Mesenchymal stem cell (in vitro differentiated cells and primary cell): ENCODE measurements around the gene UTP14A.

Experiments
- DNase-seq: peaks from one replicate; pipeline ENCODE4 v3.0.0-alpha.2; 2013
- H2AFZ ChIP-seq: one replicate; pipeline ENCODE4 v1.6.1; 2013; ENCODE audit warnings: low read depth, mild to moderate bottlenecking, control low read depth, inconsistent platforms, low read length, moderate library complexity
- H2AK5ac ChIP-seq: 2 replicates; pipeline ENCODE4 v1.6.1; 2013; ENCODE audit warnings: low read length, moderate library complexity, mild to moderate bottlenecking, inconsistent platforms; ENCODE audit not compliant: severe bottlenecking
- H2BK120ac ChIP-seq: one replicate; pipeline ENCODE4 v1.6.1; 2013; ENCODE audit warnings: low read depth, mild to moderate bottlenecking, inconsistent platforms, low read length, moderate library complexity
- H2BK12ac ChIP-seq, 2 experiments: one replicate each; pipeline ENCODE4 v1.6.1; 2013; ENCODE audit warnings: inconsistent platforms in 2 of 2, low read length in 2 of 2, mild to moderate bottlenecking in 2 of 2, moderate library complexity in 2 of 2, control low read depth in 1 of 2
- H2BK15ac ChIP-seq: one replicate; pipeline ENCODE4 v1.6.1; 2013; ENCODE audit warnings: mild to moderate bottlenecking, low read depth, inconsistent platforms; ENCODE audit not compliant: poor library complexity, severe bottlenecking
- H2BK5ac ChIP-seq: 2 replicates; pipeline ENCODE4 v1.6.1; 2013; ENCODE audit warnings: low read depth, mild to moderate bottlenecking, low read length, control low read depth, inconsistent platforms; ENCODE audit not compliant: poor library complexity, severe bottlenecking
- H3K14ac ChIP-seq, 2 experiments: one replicate each; pipeline ENCODE4 v1.6.1; 2013; ENCODE audit warnings: inconsistent platforms in 2 of 2, low read length in 2 of 2, control low read depth in 1 of 2, mild to moderate bottlenecking in 1 of 2, moderate library complexity in 1 of 2
- H3K18ac ChIP-seq, 2 experiments: one replicate each; pipeline ENCODE4 v1.6.1; 2013; ENCODE audit warnings: inconsistent platforms in 2 of 2, low read length in 2 of 2, control low read depth in 1 of 2, low read depth in 1 of 2, mild to moderate bottlenecking in 1 of 2
- H3K23ac ChIP-seq, 2 experiments: one replicate each; pipeline ENCODE4 v1.6.1; 2013; ENCODE audit warnings: inconsistent platforms in 2 of 2, low read length in 2 of 2, mild to moderate bottlenecking in 2 of 2, moderate library complexity in 2 of 2, control low read depth in 1 of 2
- H3K27ac ChIP-seq: 2 replicates; pipeline ENCODE4 v1.5.1; 2013; ENCODE audit warnings: mild to moderate bottlenecking, moderate library complexity, low read length, control low read depth, inconsistent platforms; ENCODE audit not compliant: poor library complexity, severe bottlenecking
- H3K27me3 ChIP-seq, 2 experiments: 2 replicates each; pipeline versions ENCODE4 v1.6.1 to v1.7.0; 2013; ENCODE audit warnings: low read length in 2 of 2, mild to moderate bottlenecking in 2 of 2, moderate library complexity in 2 of 2, control low read depth in 1 of 2, inconsistent platforms in 1 of 2; ENCODE audit not compliant: control insufficient read depth in 1 of 2, insufficient read depth in 1 of 2
- H3K36me3 ChIP-seq, 2 experiments: 2 replicates each; pipeline versions ENCODE4 v1.6.1 to v1.7.0; 2013; ENCODE audit warnings: low read length in 2 of 2, control low read depth in 1 of 2, inconsistent platforms in 1 of 2, low read depth in 1 of 2, mild to moderate bottlenecking in 1 of 2; ENCODE audit not compliant: insufficient read depth in 2 of 2, control insufficient read depth in 1 of 2
- H3K4ac ChIP-seq, 2 experiments: one replicate each; pipeline ENCODE4 v1.6.1; 2013; ENCODE audit warnings: inconsistent platforms in 2 of 2, low read length in 2 of 2, mild to moderate bottlenecking in 2 of 2, moderate library complexity in 2 of 2, control low read depth in 1 of 2, low read depth in 1 of 2
- H3K4me1 ChIP-seq: 2 replicates; pipeline ENCODE4 v1.6.1; 2013; ENCODE audit warnings: low read depth, low read length, control low read depth; ENCODE audit not compliant: control insufficient read depth, insufficient read depth
- H3K4me2 ChIP-seq: 2 replicates; pipeline ENCODE4 v1.6.1; 2013; ENCODE audit warnings: low read length, mild to moderate bottlenecking, inconsistent platforms; ENCODE audit not compliant: poor library complexity, severe bottlenecking
- H3K4me3 ChIP-seq, 2 experiments: 2 replicates each; pipeline versions ENCODE4 v1.5.1 to v1.7.0; 2013; ENCODE audit warnings: low read length in 2 of 2, mild to moderate bottlenecking in 2 of 2, control low read depth in 1 of 2, low read depth in 1 of 2; ENCODE audit not compliant: insufficient read depth in 1 of 2
- H3K79me1 ChIP-seq: replicated peaks from 2 replicates; pipeline ENCODE4 v1.6.1; 2013; ENCODE audit warnings: mild to moderate bottlenecking, control low read depth, low read length, inconsistent platforms; ENCODE audit not compliant: poor library complexity, severe bottlenecking
- H3K9ac ChIP-seq: 2 replicates; pipeline ENCODE4 v1.7.0; 2013; ENCODE audit warnings: mild to moderate bottlenecking, low read length, moderate library complexity
- H3K9me3 ChIP-seq: 2 replicates; pipeline ENCODE4 v1.7.0; 2013; ENCODE audit warnings: mild to moderate bottlenecking, low read length; ENCODE audit not compliant: control insufficient read depth
- H4K8ac ChIP-seq: one replicate; pipeline ENCODE4 v1.6.1; 2013; ENCODE audit warnings: inconsistent platforms, mild to moderate bottlenecking, low read length, moderate library complexity
- H4K91ac ChIP-seq: one replicate; pipeline ENCODE4 v1.6.1; 2013; ENCODE audit warnings: mild to moderate bottlenecking, low read length, inconsistent platforms
- WGBS: methylation state at CpG from one replicate; pipeline ENCODE4 v1.1.7; 2013; ENCODE audit warnings: mixed read lengths; 5-methylcytosine and 5-hydroxymethylcytosine counted together

Gene UTP14A

DNA sequence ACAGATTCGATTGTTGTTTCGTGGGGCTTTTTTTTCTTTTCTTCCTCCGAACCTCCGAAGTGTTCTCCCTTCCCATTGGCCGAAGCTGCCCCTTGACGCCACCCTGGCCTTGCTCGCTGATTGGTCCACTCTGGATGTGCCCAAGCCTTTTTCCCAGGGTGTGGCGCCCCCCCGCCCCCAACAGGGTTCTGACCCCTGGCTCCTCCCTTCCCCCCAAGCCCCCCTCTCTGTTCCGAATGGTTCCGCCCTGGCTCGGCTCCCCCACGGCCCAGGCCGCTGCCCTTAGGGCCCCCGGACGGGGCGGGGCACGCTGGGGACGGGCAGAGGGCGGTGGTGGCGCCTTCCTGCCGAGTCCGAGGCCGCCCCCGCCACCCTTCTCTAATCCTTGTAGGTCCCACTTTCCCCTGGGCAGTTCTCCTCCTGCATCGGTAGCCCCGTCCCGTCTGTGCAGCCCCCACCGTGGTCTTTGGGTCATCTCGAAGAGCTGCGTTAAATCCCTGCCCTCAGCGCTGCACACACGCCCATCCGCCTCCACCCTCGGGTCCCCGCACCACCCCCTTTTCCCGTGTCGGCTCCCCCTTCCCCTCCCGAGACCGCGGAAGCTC, 25.5 kb downstream of the UTP14A start:
- whole genome bisulfite sequencing: 1% methylated on average over 27 of the region's 41 CpGs

DNA sequence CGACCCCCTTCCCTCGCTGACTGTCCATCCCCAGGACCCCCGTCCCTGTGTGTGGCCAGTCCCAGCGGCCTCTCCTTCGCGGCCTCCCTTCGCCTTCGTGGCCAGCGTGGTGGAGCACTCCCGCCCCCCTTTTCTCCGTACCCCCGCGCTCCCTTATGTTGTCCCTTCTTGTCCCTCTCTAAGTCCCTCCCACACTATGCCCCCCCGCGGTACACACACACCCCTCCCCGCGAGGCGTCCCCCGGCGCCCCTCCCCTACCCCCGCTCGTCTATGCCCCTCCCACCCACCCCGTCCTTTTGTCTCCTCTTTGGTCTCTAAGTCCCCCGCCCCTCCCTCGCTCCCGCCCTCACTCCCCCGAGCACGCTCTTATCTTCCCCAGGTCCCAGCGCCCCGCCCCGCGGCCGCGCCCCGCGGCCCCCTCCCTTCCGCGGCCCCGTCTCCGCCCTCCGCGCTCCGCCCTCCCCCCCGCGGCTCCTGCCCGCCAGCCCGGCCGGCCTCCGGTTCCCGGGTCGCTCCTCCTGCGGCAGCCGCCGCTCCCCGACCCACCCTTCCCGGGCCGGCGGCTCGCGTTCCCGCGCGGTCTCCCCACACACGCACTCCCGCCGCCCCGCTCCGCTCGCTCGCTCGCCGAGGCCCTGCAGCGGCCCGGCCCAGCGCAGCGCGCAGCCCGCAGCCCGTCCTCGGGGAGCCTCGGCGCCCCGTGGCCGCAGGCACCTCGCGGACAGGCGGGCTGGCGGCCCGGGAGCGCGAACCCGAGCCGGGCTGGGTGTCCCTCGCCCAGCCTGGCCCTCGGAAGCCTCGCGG, 26.3 kb downstream of the UTP14A start:
- WGBS: 0% methylated on average over 3 of the region's 97 CpGs
- peak; percentile 84 for DNase-seq
- Histone ChIP-seq H2BK15ac (peak overlapping the region; percentile 52), H4K91ac (peak overlapping the region; percentile 97), H3K4me3 (peak overlapping the region; percentile 69 to 76), H3K27ac (peak overlapping the region; percentile 81), H2AFZ (no peak overlapping the region), H2BK5ac (no peak overlapping the region), H3K27me3 (peaks cover 29 to 32% of the 10 kb centered on the region in 2 experiments), H3K14ac (peak overlapping the region in 1 of 2 experiments; percentile 11), H2BK120ac (peak overlapping the region; percentile 61), H3K18ac (peak overlapping the region; percentile 94), H3K4me2 (peak overlapping the region; percentile 83), H4K8ac (peak overlapping the region; percentile 89), H3K4me1 (peaks cover 3% of the 10 kb centered on the region), H3K4ac (peak overlapping the region; percentile 35 to 58), H3K79me1 (no peaks in the 10 kb centered on the region), H3K9me3 (no peaks in the 10 kb centered on the region), H2AK5ac (no peak overlapping the region), H2BK12ac (peak overlapping the region in 1 of 2 experiments; percentile 78), H3K23ac (peak overlapping the region in 1 of 2 experiments; percentile 59), H3K36me3 (peaks cover 8 to 18% of the 10 kb centered on the region in 2 experiments), H3K9ac (peak overlapping the region; percentile 78)

More for the DNA sequence above, 25.5 kb downstream of the UTP14A start:
- Histone ChIP-seq H3K4me3 (peak overlapping the region; percentile 69 to 76), H3K9ac (peak overlapping the region; percentile 87), H2AK5ac (no peak overlapping the region), H2BK120ac (peak overlapping the region; percentile 61), H2BK12ac (peak overlapping the region in 1 of 2 experiments; percentile 42), H3K79me1 (no peaks in the 10 kb centered on the region), H2BK5ac (peak overlapping the region; percentile 51), H2AFZ (peak overlapping the region; percentile 69), H3K36me3 (peaks cover 8 to 25% of the 10 kb centered on the region in 2 experiments), H3K14ac (peak overlapping the region in 1 of 2 experiments; percentile 11), H3K27me3 (peaks cover 22 to 25% of the 10 kb centered on the region in 2 experiments), H3K4me2 (peak overlapping the region; percentile 83), H3K4me1 (peaks cover 3% of the 10 kb centered on the region), H3K27ac (peak overlapping the region; percentile 81), H3K9me3 (no peaks in the 10 kb centered on the region), H3K18ac (peak overlapping the region; percentile 94), H4K91ac (peak overlapping the region; percentile 97), H4K8ac (peak overlapping the region; percentile 89), H2BK15ac (peak overlapping the region; percentile 52), H3K4ac (peak overlapping the region; percentile 35 to 58), H3K23ac (peak overlapping the region in 1 of 2 experiments; percentile 59)
- peak; percentile 92 for DNase-seq

DNA sequence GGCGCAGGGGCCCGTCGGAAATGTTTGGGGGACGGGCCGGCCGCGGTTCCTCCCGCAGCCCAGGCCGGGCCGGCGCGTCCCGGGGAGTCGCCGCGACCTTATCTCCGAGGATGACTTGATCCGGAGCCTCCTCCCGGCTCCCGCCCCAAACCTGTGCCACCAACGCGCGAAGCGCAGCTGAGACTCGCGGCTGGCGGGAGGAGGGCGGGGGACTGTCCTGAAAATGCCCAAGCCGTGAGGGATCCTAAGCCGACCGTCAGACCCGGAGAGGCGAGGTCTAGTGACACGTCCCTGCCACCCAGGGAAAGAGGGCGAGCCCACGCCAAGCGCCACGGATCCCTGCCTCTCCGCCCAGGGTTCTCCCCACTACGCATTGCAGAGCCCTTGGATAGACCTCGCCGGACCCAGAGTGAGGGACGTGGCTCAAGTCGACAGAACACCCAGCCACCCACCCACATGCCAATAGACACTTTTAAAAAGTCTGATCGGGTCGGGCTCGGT, 26.9 kb downstream of the UTP14A start:
- 2% methylated on average over 30 of the region's 47 CpGs for WGBS
- Histone ChIP-seq H3K27me3 (peaks cover 32 to 38% of the 10 kb centered on the region in 2 experiments), H3K4me1 (peaks cover 3% of the 10 kb centered on the region), H3K9ac (peak overlapping the region; percentile 11), H3K27ac (no peak overlapping the region), H2BK5ac (no peak overlapping the region), H4K91ac (peak overlapping the region; percentile 7), H2AK5ac (no peak overlapping the region), H2BK15ac (no peak overlapping the region), H3K4ac (no peak overlapping the region), H3K4me3 (peak overlapping the region; percentile 54 to 55), H3K9me3 (no peaks in the 10 kb centered on the region), H2BK120ac (no peak overlapping the region), H3K36me3 (peaks cover 8 to 12% of the 10 kb centered on the region in 2 experiments), H3K4me2 (peak overlapping the region; percentile 78), H2AFZ (peak overlapping the region; percentile 53), H3K23ac (no peak overlapping the region), H3K14ac (peak overlapping the region in 1 of 2 experiments; percentile 91), H4K8ac (peak overlapping the region; percentile 28), H3K79me1 (no peaks in the 10 kb centered on the region), H3K18ac (peak overlapping the region; percentile 43 to 84), H2BK12ac (peak overlapping the region; percentile 39 to 78)
- peak; percentile 15 for DNase-seq

DNA sequence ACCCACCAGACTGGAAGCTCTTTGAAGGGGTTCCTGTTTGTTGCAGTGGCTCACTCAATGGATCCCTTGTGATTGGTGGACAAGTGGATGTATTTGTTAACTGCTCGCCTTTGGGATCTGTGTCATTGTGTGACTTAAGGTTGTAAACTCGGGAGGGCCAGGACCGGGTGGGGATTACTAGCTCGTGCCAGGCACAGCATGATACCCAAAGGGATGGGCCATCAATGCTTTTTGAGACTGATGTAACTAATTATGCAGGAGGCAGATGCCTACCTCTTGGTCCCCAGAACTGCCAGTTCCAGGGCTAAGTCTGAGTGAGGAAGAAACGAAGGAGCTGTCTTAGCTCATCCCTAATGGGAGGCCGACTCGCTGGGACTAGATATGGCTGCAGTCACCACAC, 27.7 kb downstream of the UTP14A start:
- H2BK12ac ChIP-seq: no peak overlapping the region
- H3K4me1 ChIP-seq: peaks cover 3% of the 10 kb centered on the region
- WGBS: 14% methylated on average over 7 of the region's 7 CpGs

More for the DNA sequence above, 27.7 kb downstream of the UTP14A start:
- H2BK120ac ChIP-seq: no peak overlapping the region
- no peak overlapping the region for H3K23ac ChIP-seq
- H2AFZ ChIP-seq: no peak overlapping the region
- H3K27me3 ChIP-seq: peaks cover 39 to 43% of the 10 kb centered on the region in 2 experiments
- no peaks in the 10 kb centered on the region for H3K9me3 ChIP-seq
- H3K9ac ChIP-seq: no peak overlapping the region
- H3K27ac ChIP-seq: no peak overlapping the region
- no peak overlapping the region for H3K18ac ChIP-seq
- no peak overlapping the region for H4K8ac ChIP-seq
- no peaks in the 10 kb centered on the region for H3K79me1 ChIP-seq
- no peak overlapping the region for H4K91ac ChIP-seq
- no peak overlapping the region for H3K4me3 ChIP-seq
- DNase-seq: no peak
- peaks cover 8 to 11% of the 10 kb centered on the region in 2 experiments for H3K36me3 ChIP-seq
- H2BK15ac ChIP-seq: no peak overlapping the region
- no peak overlapping the region for H3K14ac ChIP-seq
- no peak overlapping the region for H3K4me2 ChIP-seq
- H3K4ac ChIP-seq: no peak overlapping the region
- H2AK5ac ChIP-seq: no peak overlapping the region
- H2BK5ac ChIP-seq: no peak overlapping the region
